Type B pancreatic cell (in vitro differentiated cells): ENCODE data around the gene MRTFA. TPM values are rescaled to one million over a fixed set of nuclear protein-coding genes. Genes with fewer than 3 reads are reported as not detected.
"Not testable (repeated sequence)": the region's sequence is repeated elsewhere in the genome, so short reads cannot be mapped to it uniquely, and the experiment has no call there.

Experiments used
- DNase-seq: peaks from one replicate; pipeline ENCODE4 v3.0.0; 2021; ENCODE audit warnings: mixed read lengths; ENCODE audit not compliant: unreplicated experiment; ENCODE audit errors: extremely low spot score
- H3K27ac Mint-ChIP-seq: 2 replicates; pipeline ENCODE4 v1.8.0; 2021; ENCODE audit warnings: mild to moderate bottlenecking, mixed read lengths
- H3K27me3 Mint-ChIP-seq: 2 replicates; pipeline ENCODE4 v1.8.0; 2021; ENCODE audit warnings: mixed read lengths
- H3K36me3 Mint-ChIP-seq: 2 replicates; pipeline ENCODE4 v1.8.0; 2021; ENCODE audit warnings: mixed read lengths
- H3K4me1 Mint-ChIP-seq: one replicate; pipeline ENCODE4 v1.8.0; 2021; ENCODE audit warnings: mixed read lengths; ENCODE audit not compliant: unreplicated experiment
- H3K4me3 Mint-ChIP-seq: 2 replicates; pipeline ENCODE4 v1.8.0; 2021; ENCODE audit warnings: mild to moderate bottlenecking, mixed read lengths
- H3K9me3 Mint-ChIP-seq: 2 replicates; pipeline ENCODE4 v1.8.0; 2021; ENCODE audit warnings: mixed read lengths
- total RNA-seq: library from RNA; stranded (reverse); gene quantifications from 2 replicates; pipeline ENCODE4 v1.2.1, GENCODE V29; 2021; ENCODE audit warnings: low replicate concordance
- TF ChIP-seq, protein P1 (sequence below): fragments of 200-600 bp; sonication (generic); conservative IDR thresholded peaks from 2 replicates; pipeline ENCODE4 v1.5.0; 2021; ENCODE audit warnings: antibody characterized with exemption, mild to moderate bottlenecking

MRTFA gene
- total RNA-seq, 1 donor from 2014 or later, result 49.8 TPM

- H3K27ac Mint-ChIP-seq, result peak overlapping the region; percentile 62
- H3K4me3 Mint-ChIP-seq, result peak overlapping the region; percentile 75
- no peaks in the 10 kb centered on the region for H3K27me3 Mint-ChIP-seq
- peaks cover 40% of the 10 kb centered on the region for H3K4me1 Mint-ChIP-seq
- peaks cover 4% of the 10 kb centered on the region for H3K36me3 Mint-ChIP-seq
- TF ChIP-seq, protein P1, sequence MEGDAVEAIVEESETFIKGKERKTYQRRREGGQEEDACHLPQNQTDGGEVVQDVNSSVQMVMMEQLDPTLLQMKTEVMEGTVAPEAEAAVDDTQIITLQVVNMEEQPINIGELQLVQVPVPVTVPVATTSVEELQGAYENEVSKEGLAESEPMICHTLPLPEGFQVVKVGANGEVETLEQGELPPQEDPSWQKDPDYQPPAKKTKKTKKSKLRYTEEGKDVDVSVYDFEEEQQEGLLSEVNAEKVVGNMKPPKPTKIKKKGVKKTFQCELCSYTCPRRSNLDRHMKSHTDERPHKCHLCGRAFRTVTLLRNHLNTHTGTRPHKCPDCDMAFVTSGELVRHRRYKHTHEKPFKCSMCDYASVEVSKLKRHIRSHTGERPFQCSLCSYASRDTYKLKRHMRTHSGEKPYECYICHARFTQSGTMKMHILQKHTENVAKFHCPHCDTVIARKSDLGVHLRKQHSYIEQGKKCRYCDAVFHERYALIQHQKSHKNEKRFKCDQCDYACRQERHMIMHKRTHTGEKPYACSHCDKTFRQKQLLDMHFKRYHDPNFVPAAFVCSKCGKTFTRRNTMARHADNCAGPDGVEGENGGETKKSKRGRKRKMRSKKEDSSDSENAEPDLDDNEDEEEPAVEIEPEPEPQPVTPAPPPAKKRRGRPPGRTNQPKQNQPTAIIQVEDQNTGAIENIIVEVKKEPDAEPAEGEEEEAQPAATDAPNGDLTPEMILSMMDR, result no peak
- DNase-seq, result no peak
- no peaks in the 10 kb centered on the region for H3K9me3 Mint-ChIP-seq
Measured at GRCh38 chr22:40534379-40535188, 101.9 kb downstream of the MRTFA start.

- Mint-ChIP-seq H3K4me1 (peaks cover 40% of the 10 kb centered on the region), H3K9me3 (no peaks in the 10 kb centered on the region), H3K27me3 (no peaks in the 10 kb centered on the region), H3K27ac (peak overlapping the region; percentile 62), H3K36me3 (peaks cover 6% of the 10 kb centered on the region), H3K4me3 (peak overlapping the region; percentile 75)
- TF ChIP-seq, protein P1, result no peak
- no peak for DNase-seq
Measured at GRCh38 chr22:40533712-40534378, 102.7 kb downstream of the MRTFA start.

- Mint-ChIP-seq H3K27ac (peak overlapping the region; percentile 42), H3K36me3 (peaks cover 8% of the 10 kb centered on the region), H3K4me3 (peak overlapping the region; percentile 56), H3K4me1 (peaks cover 45% of the 10 kb centered on the region), H3K9me3 (no peaks in the 10 kb centered on the region), H3K27me3 (no peaks in the 10 kb centered on the region)
- DNase-seq, result no peak
- TF ChIP-seq, protein P1, result no peak
Measured at GRCh38 chr22:40531951-40532900, 104.3 kb downstream of the MRTFA start.

DNA sequence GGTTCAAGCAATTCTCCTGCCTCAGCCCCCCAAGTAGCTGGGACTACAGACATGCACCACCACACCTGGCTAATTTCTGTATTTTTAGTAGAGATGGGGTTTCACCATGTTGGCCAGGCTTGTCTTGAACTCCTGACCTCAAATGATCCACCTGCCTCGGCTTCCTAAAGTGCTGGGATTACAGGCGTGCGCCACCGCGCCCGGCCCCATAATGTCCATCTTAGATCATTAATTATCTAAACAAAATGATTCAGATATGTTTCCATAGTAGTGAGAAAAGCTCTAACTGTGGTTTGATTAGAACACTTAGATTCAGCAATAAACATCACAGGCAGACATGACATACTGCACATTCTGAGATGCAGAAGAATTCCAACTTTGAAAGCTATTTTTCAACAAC lies 106.1 kb downstream of the MRTFA start:
- H3K27ac Mint-ChIP-seq, H3K36me3 Mint-ChIP-seq, H3K27me3 Mint-ChIP-seq, H3K4me3 Mint-ChIP-seq, H3K9me3 Mint-ChIP-seq, DNase-seq: not testable (repeated sequence)
- peaks cover 49% of the 10 kb centered on the region for H3K4me1 Mint-ChIP-seq

DNA sequence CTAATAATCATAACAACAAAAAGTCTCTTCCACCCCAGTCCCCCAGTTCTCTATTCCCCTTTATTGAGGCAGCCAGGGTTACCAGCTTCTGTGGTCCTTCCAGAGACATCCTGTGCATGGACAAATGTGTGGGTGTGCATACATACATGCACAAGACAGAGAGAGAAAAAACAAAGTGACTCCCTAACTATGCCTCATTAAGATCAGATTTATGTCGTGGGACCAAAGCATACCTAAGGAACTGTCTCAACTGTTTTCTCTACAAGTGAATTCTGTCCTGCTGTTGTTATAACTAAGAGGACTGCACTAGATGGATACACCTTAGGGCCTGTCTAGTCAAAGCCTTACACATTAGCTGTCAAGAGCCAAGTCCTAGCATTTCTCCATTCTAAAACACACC lies 106.7 kb downstream of the MRTFA start:
- TF ChIP-seq, protein P1, result no peak
- Mint-ChIP-seq H3K27ac (no peak overlapping the region), H3K36me3 (peaks cover 4% of the 10 kb centered on the region), H3K9me3 (no peaks in the 10 kb centered on the region), H3K27me3 (no peaks in the 10 kb centered on the region), H3K4me3 (no peak overlapping the region), H3K4me1 (peaks cover 45% of the 10 kb centered on the region)
- DNase-seq, result no peak
